HG02759 (cell line): ENCODE measurements around the gene PIAS4.

Source experiments
- ATAC-seq: cut with Tn5 transposase; IDR thresholded peaks from one replicate; pipeline ENCODE4 v1.9.1; 2021; ENCODE audit warnings: mild to moderate bottlenecking, moderate library complexity; ENCODE audit not compliant: unreplicated experiment

PIAS4 gene

GRCh38 chr19:4038661-4039423 is 31.3 kb downstream of the PIAS4 start:
- no peak for ATAC-seq

- no peak for ATAC-seq
These were observed 34.7 kb downstream of the PIAS4 start for GRCh38 chr19:4042064-4042730.

DNA sequence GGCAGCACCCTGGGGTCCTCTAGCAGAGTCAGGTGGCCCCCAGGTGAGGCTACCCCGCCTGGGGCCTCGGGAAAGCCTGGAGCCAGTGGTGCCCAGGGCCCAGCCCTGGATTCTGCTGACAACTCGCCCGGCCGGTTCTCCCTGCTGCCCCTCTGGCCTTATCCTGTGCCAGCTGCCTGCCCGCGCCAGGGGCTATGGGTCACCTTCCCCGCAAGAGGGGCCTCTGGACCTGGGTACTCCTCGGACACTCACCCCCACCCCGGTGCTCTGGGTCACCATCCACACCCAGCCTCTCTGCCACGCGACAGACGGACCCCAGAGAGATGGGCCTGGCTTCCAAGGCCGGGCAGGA is 35.2 kb downstream of the PIAS4 start:
- ATAC-seq = no peak

DNA sequence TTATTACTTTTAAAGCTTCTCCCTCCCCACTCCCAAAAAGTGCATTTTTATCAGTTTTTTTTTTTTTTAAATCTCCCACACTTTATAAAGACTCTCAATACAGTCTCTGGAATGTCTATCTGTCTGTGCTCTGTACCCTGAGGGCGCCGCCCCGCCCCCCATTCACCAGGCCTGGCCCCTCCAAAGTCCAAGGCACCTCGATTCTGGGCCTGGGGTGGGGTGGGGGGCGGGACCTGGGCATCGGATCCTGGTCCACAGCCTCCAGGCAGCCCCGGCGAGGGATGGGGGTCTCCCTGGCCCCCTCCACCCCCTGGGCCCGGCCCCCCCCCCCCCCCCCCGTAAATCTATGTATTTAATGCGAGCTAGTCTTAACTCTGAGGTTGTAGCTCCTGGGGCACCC is 35.9 kb downstream of the PIAS4 start:
- no peak for ATAC-seq

- no peak for ATAC-seq
These were observed 36.6 kb downstream of the PIAS4 start for GRCh38 chr19:4043966-4044715.

GRCh38 chr19:4044990-4045465 is 37.5 kb downstream of the PIAS4 start:
- ATAC-seq = no peak

DNA sequence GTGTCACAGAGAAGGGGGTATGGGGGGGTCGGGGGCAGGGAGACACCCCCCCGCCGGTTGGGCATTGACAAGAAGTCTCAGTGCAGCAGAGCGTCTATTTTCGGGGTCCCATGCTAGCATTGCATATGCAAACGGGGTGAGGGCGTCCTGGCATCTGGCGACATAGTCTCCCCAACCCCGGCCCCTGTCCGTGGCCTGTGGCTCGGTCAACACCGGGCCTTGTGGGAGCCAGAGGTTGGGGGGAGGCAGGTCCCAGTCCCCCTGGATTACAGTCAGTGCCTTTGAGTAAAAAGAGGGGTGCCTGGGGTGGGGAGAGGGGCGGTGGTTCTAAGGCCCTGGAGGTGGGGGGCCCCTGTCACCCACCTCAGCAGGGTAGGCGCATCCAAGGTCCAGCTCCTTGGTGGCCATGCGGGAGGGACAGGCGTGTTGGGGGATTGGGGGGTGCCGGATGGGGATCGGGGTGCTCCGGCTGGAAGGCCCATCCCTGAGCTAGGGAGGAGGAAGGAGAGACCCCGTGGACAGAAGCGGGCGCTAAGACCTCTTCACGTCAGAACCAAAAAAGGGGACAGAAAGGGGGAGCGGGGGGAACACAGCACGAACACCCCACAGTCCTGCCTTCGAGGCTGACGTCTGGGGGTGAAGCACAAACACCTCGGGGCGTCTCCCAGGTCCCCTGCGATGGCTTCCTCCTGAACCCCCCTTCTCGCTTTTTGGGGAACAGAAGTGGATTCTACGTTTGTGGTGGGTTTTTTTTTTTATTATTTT is 38.2 kb downstream of the PIAS4 start:
- ATAC-seq = no peak

DNA sequence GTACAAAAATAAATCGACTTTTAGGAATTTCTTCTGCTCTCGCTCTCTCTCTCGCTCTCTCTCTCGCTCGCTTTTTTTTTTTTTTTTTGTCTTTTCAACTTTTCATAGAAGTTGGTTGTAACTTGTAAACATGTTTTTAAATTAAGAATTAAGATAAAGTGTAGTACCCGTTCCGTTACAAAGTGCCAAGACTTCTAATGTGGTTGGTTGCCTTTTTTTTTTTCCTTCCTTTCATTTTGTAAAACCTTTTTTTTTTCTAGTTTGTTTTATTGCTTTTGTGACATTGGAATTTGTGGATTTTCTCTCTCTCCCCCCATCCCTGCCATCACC is 38.8 kb downstream of the PIAS4 start:
- ATAC-seq = no peak

GRCh38 chr19:4046946-4047683 is 39.6 kb downstream of the PIAS4 start:
- ATAC-seq = no peak

DNA sequence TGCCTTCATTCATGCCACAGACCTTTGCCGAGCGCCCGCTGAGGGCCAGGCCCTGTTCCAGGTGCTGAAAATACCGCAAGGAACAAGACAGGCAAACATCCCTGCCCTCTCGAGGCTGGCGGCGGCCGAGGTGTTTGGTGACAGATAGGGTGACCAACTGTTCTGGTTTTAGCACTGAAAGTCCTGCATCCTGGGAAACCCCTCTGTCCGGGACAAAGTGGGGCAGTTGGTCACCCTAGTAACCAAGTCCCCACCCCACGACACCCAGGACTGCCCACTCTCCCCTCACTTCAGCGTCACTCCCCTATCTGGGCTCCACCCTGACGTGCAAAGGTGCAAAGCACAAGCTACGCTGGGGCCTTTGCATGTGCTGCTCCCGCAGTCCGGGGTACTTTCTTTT is 41.9 kb downstream of the PIAS4 start:
- ATAC-seq = no peak

GRCh38 chr19:4051175-4052101 is 43.9 kb downstream of the PIAS4 start:
- no peak for ATAC-seq

DNA sequence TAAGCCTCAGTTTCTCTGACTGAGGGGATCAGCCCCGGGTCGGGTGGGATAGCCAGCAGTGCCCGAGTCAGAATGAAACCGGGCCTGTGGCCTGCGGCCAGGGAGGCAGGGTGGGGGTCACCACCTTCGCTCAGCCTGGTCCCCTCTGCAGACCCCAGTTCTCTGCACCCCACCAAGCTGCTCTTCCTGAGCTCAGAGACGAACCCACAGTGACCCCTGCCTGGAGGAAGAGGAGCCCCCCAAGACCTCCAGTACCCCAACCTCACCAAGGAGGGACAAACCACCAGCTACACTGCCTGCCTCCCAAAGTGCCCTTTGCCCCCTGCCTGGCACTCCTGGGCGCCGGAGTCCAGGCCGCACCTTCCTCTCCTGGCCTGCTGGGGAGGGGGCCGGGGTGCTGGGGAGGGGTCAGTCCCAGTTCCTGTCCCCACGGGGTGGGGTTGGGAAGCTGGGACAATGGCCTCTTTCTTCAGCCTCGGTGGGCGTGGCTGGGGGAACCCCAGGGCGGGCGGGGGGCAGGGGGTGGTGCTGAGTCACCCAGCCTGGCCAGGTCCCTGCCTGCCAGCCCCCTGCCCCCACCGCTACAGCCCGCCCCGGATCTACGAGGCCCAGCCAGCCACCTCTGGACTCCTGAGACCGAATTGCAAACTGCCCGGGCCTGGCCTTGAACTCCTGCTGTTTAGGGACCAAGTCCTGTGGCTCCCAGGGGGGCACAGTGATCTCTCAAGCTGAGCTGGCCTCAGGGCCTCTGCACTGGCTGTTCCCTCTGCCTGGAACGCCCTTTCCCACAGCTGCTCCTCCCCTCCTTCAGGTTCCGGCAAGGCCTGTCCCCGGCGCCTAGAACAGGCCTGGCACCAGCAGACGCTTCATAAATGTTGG is 44.8 kb downstream of the PIAS4 start:
- ATAC-seq = no peak

DNA sequence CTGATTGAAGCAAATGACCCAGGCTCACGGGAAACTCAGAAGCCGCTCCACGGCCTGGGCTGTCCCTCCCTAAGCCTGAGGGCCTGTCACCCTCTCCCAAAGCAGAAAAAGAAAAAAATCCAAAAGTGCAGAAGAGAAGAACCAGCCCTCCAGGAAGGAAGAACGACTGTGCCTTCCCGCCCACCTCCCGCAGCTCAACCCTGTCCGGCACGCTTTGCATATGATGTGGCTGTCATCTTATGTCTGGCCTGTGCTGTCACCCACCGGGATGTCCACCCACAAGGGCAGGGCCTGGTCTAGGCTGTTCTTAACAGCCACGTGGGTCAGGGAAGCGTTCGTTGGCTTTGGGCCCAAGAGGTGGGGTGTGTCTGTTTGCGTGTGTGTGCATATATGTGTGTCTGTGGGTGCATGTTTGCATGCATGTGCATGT is 45.5 kb downstream of the PIAS4 start:
- ATAC-seq = no peak

DNA sequence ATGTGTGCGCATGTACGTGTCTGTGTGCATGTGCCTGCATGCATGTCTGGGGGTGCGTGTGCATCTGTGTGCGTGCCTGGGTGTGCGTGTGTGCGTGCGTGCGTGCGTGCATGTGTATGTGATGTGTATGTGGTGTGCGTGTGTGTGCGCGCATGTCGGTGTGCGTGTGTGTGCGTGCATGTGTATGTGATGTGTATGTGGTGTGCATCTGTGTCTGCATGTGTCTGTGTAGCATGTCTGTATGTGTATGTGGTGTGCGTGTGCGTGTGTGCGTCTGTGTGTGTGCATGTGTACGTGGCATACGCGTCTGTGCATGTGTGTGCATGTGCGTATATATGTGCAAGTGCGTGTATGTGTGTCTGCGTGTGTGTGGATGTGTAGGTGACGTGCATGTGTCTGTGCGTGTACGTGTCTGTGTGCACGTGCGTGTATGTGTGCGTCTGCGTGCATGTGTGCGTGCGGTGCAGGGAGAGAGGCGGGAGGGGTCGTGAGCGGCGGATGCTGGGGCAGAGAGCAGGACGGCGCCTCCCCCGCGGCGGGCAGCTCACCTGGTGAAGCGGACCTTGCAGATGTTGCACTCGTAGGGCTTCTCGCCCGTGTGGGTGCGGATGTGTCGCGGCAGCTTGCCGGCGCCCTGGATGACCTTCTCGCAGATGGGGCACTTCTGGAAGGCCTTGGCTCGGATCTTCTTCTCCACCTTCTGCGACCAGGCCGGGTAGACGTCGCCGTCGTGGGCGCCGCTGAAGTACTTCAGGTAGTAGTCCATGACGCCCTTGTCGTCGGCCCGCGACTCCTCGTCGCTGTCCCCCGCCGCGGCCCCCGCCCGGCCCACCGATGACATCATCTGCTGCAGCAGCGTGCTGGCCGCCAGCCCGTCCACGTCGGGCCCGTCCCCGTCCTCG is 46.1 kb downstream of the PIAS4 start:
- ATAC-seq = no peak

DNA sequence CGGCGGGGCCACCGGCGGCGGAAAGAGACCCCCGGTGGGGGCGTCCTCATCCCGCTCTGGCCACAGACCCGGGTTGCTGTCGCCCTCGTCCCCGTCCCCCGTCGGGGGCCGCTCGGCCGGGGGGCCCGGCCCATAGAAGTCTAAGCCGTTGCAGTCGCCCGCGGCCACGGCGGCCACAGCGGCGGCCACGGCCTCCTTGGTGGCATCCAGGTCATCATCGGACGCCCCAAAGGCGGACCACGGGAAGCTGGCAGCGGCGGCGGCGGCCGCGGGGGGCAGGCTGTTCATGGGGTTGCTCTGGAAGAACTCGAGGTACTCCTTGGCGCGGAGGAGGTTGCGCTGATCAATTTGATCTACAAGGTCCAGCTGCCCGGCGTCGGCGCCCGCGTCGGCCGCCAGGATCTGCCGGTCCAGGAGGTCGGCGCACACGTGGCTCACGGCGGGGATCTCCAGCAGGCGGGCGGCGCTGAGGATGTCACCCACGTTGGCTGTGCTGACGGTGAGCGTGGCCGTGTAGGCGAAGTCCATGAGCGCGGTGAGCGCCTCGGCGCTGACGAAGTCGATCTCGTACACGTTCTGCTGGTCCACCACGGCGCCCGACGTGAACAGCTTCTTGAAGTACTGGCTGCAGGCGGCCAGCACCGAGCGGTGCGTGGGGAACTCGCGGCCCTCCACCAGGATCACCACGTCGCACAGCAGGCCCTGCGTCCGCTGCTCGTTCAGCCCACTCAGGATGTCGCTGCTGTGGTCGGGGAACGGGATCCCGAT is 47.1 kb downstream of the PIAS4 start:
- no peak for ATAC-seq

- ATAC-seq = no peak
These were observed 47.6 kb downstream of the PIAS4 start for GRCh38 chr19:4055209-4055552.
